ENCODE data around the gene RIMS4. TPM values are rescaled to one million over a fixed set of nuclear protein-coding genes. Genes with fewer than 3 reads are reported as not detected.

The RIMS4 gene
- total and polyA plus RNA-seq, 9 donors: 0.95 to 17.2 (median 3.4) TPM

DNA sequence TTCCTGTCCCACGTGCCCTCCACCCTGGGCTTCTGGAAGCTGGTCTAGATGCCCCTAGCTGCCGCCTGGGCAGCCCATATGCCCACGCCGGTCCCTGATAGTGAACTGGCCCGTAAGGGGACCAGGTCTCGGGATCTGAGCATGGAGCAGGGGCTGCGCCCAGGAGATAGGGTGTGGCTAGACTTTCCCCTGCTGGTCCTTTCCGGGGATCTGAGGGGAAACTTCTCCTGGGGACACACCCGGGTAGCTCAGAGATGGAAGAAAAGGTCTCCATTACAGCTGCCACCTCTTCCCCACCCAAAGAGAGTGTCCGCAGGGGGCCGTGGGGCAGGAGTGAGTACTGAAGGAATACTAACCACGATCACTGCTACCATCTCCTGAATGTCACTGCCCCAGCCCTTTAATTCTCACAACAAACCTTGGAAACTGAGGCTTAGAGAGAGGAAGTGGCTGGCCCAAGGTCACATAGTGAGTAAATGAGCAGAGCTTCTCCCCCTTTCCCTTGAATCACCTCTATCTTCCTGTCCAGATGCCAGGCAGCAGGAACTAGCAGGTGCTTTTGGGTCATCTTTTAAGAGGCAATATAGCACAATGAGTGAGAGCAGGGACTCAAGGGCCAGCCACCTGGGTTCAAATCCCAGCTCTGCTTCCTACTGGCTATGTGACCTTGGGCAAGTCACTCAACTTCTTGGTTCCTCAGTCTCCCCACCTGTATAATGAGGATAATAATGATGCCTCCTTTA, 107.0 kb downstream of the RIMS4 start:
- Histone ChIP-seq H3K36me3 (no peaks in the 10 kb centered on the region), H3K9me3 (no peaks in the 10 kb centered on the region), H3K4me3 (no peak overlapping the region), H3K4me1 (ENCODE audit: insufficient read depth) (peaks cover 47% of the 10 kb centered on the region), H3K27ac (peak overlapping the region; percentile 54 to 87), H3K27me3 (no peaks in the 10 kb centered on the region)
- TF ChIP-seq POLR2A (IDR thresholded peaks at IDR 0.05): peak; percentile 0
- TF ChIP-seq EP300 (IDR thresholded peaks at IDR 0.05): no peak
- peak in 1 of 3 donors; percentile 17 for TF ChIP-seq CTCF (IDR thresholded peaks at IDR 0.05)
- intact Hi-C loops (cut with DNase I): no loop called here
- no peak for DNase-seq
- 7 to 15% (median 12%) methylated on average over 12 of the region's 12 CpGs for WGBS, 3 donors

- TF ChIP-seq CTCF (IDR thresholded peaks at IDR 0.05): no peak
- TF ChIP-seq POLR2A (IDR thresholded peaks at IDR 0.05): peak; percentile 9
- TF ChIP-seq EP300 (IDR thresholded peaks at IDR 0.05): peak; percentile 69
- Histone ChIP-seq H3K4me1 (ENCODE audit: insufficient read depth) (peaks cover 47% of the 10 kb centered on the region), H3K9me3 (no peaks in the 10 kb centered on the region), H3K4me3 (no peak overlapping the region), H3K27me3 (no peaks in the 10 kb centered on the region), H3K27ac (peak overlapping the region; percentile 54 to 87), H3K36me3 (no peaks in the 10 kb centered on the region)
- WGBS, 3 donors: 0 to 1% (median 0%) methylated on average over 7 to 9 of the region's 9 CpGs
- intact Hi-C loops (cut with DNase I): no loop called here
- DNase-seq: peak; percentile 96 to 98 (median 97)
Observed at GRCh38 chr20:44702776-44703175, 107.6 kb downstream of the RIMS4 start.

DNA sequence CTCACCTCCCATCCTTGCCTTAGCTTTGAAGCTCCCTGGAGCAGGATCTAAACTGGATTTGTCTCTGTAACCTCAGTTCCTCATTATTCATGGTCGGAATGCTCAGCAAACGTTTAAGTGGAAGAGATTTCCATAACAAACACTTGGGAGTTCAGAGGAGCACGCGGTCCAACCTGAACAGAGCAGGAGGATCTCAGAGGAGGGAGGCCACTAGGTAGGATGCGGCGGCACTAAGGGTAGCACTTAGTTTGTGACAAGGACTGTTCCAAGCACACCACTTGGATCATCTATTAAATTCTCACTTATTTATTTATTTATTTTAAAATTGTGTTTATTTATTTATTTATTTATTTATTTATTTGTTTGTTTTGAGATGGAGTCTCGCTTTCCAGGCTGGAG, 108.5 kb downstream of the RIMS4 start:
- no peaks in the 10 kb centered on the region for H3K27me3 ChIP-seq
- 48 to 64% (median 59%) methylated on average over 7 of the region's 7 CpGs for WGBS, 3 donors

More for the DNA sequence above, 108.5 kb downstream of the RIMS4 start:
- no peak overlapping the region for H3K4me3 ChIP-seq
- no peak for TF ChIP-seq EP300 (IDR thresholded peaks at IDR 0.05)
- no peak for TF ChIP-seq POLR2A (IDR thresholded peaks at IDR 0.05)
- no peak for TF ChIP-seq CTCF (IDR thresholded peaks at IDR 0.05)
- intact Hi-C loops (cut with DNase I): no loop called here
- no peaks in the 10 kb centered on the region for H3K9me3 ChIP-seq
- peak in 1 of 5 donors; percentile 22 for DNase-seq
- no peaks in the 10 kb centered on the region for H3K36me3 ChIP-seq
- peak overlapping the region in 1 of 2 donors; percentile 33 for H3K27ac ChIP-seq
- peaks cover 47% of the 10 kb centered on the region for H3K4me1 ChIP-seq (ENCODE audit: insufficient read depth)

Other genes with a start within 250 kb of the RIMS4 start
- 100 to 1,000 TPM in 1 of 7 donors, 10 to 100 TPM in 6; 37.0 to 114 (median 49.9) TPM for gene PKIG, start 228.0 kb downstream of the RIMS4 start, total RNA-seq
- 10 to 100 TPM; 46.9 to 74.9 TPM for gene PKIG, start 228.0 kb downstream of the RIMS4 start, polyA plus RNA-seq
- 1 to 10 TPM; 1.1 to 5.7 (median 3.2) TPM for gene ADA, start 158.8 kb downstream of the RIMS4 start, total RNA-seq
- 1 to 10 TPM; 2.8 to 7.4 TPM for gene ADA, start 158.8 kb downstream of the RIMS4 start, polyA plus RNA-seq
- 100 to 1,000 TPM in 4 of 7 donors, 10 to 100 TPM in 3; 47.4 to 296 (median 148) TPM for gene CCN5, start 95.2 kb downstream of the RIMS4 start, total RNA-seq
- 100 to 1,000 TPM; 183 to 196 TPM for gene CCN5, start 95.2 kb downstream of the RIMS4 start, polyA plus RNA-seq
- 10 to 100 TPM in 1 of 7 donors, 1 to 10 TPM in 6; 2.6 to 21.6 (median 5.0) TPM for gene KCNK15, start 64.7 kb downstream of the RIMS4 start, total RNA-seq
- 1 to 10 TPM in 1 of 2 donors, under 1 TPM in 1; 0.93 to 1.7 TPM for gene KCNK15, start 64.7 kb downstream of the RIMS4 start, polyA plus RNA-seq
- gene YWHAB, start 75.2 kb upstream of the RIMS4 start, total RNA-seq: 100 to 1,000 TPM in 5 of 7 donors, 10 to 100 TPM in 2; 55.1 to 153 (median 117) TPM
- 100 to 1,000 TPM in 1 of 2 donors, 10 to 100 TPM in 1; 70.1 to 252 TPM for gene YWHAB, start 75.2 kb upstream of the RIMS4 start, polyA plus RNA-seq
- 10 to 100 TPM; 17.9 to 34.9 (median 22.9) TPM for gene PABPC1L, start 99.5 kb upstream of the RIMS4 start, total RNA-seq
- 10 to 100 TPM; 13.3 to 19.0 TPM for gene PABPC1L, start 99.5 kb upstream of the RIMS4 start, polyA plus RNA-seq
- 10 to 100 TPM; 12.3 to 39.8 (median 26.2) TPM for gene TOMM34, start 149.9 kb upstream of the RIMS4 start, total RNA-seq
- gene TOMM34, start 149.9 kb upstream of the RIMS4 start, polyA plus RNA-seq: 10 to 100 TPM; 20.1 to 60.7 TPM
- 10 to 100 TPM; 17.3 to 27.5 (median 19.6) TPM for gene STK4, start 156.0 kb upstream of the RIMS4 start, total RNA-seq
- 10 to 100 TPM in 1 of 2 donors, 1 to 10 TPM in 1; 8.3 to 25.9 TPM for gene STK4, start 156.0 kb upstream of the RIMS4 start, polyA plus RNA-seq

All from ovary (tissue), 9 donors.